OCI-LY7 (cell line): ENCODE measurements around the gene TMEM33. TPM values are rescaled to one million over a fixed set of nuclear protein-coding genes. Genes with fewer than 3 reads are reported as not detected.
A peak's percentile ranks its signal among the peaks of the same experiment; 100 is the strongest.

Source experiments
- BruUV-seq: library from RNA; stranded (reverse); fragments of 400-500 nt; replicated peaks from 2 replicates; lab custom pipeline; 2021; lab: Mats Ljungman, UMichigan
- CTCF ChIA-PET: fragments of 300-600 bp; sonication (Branson Sonifier 250); formaldehyde crosslinking; loops from one replicate; lab custom pipeline; 2022; ENCODE audit warnings: antibody characterized with exemption; ENCODE audit not compliant: unreplicated experiment; lab: Charles Lee
- POLR2A ChIA-PET: fragments of 300-600 bp; sonication (Branson Sonifier 250); formaldehyde crosslinking; loops from one replicate; lab custom pipeline; 2022; ENCODE audit warnings: antibody characterized with exemption; lab: Charles Lee
- DNase-seq: peaks from one replicate; pipeline ENCODE4 v3.0.0-alpha.2; 2015; ENCODE audit warnings: low spot score
- H2AFZ ChIP-seq: fragments of 200-600 bp; sonication (generic), shearing (Covaris generic); 2 replicates; pipeline ENCODE4 v1.6.1; 2014; ENCODE audit warnings: mild to moderate bottlenecking, antibody characterized with exemption, low read length, moderate library complexity
- H3K27ac ChIP-seq: fragments of 200-600 bp; sonication (generic); 2 replicates; pipeline ENCODE4 v1.5.1; 2014; ENCODE audit warnings: mixed run types, low read depth, mild to moderate bottlenecking, moderate library complexity, low read length, inconsistent platforms; ENCODE audit not compliant: poor library complexity, severe bottlenecking
- H3K36me3 ChIP-seq: fragments of 200-600 bp; sonication (generic); 2 replicates; pipeline ENCODE4 v1.6.1; 2014; ENCODE audit warnings: mild to moderate bottlenecking, antibody characterized with exemption, low read length, moderate library complexity, mixed read lengths; ENCODE audit not compliant: insufficient read depth
- H3K4me1 ChIP-seq: fragments of 200-600 bp; sonication (generic); 2 replicates; pipeline ENCODE4 v1.5.1; 2014; ENCODE audit warnings: mild to moderate bottlenecking, low read length; ENCODE audit not compliant: insufficient read depth, poor library complexity, severe bottlenecking
- H3K4me2 ChIP-seq: fragments of 200-600 bp; sonication (generic); 2 replicates; pipeline ENCODE4 v1.6.1; 2014; ENCODE audit warnings: mild to moderate bottlenecking, low read length
- H3K4me3 ChIP-seq: fragments of 200-600 bp; sonication (generic); 2 replicates; pipeline ENCODE4 v1.5.1; 2014; ENCODE audit warnings: mild to moderate bottlenecking, low read depth, low read length; ENCODE audit not compliant: poor library complexity, severe bottlenecking
- H3K79me2 ChIP-seq: fragments of 200-600 bp; sonication (generic); 2 replicates; pipeline ENCODE4 v1.6.1; 2016; ENCODE audit warnings: low read depth, mild to moderate bottlenecking, low read length, moderate library complexity, mixed read lengths; ENCODE audit not compliant: insufficient read depth
- H3K9me2 ChIP-seq: fragments of 200-600 bp; sonication (generic); 2 replicates; pipeline ENCODE4 v1.6.1; 2016; ENCODE audit warnings: mild to moderate bottlenecking, low read length, mixed read lengths; ENCODE audit not compliant: insufficient read depth
- H3K9me3 ChIP-seq: fragments of 200-600 bp; sonication (generic); 2 replicates; pipeline ENCODE4 v1.6.1; 2014; ENCODE audit warnings: mild to moderate bottlenecking, mixed run types, low read length, mixed read lengths
- H4K20me1 ChIP-seq: fragments of 200-600 bp; sonication (generic); 2 replicates; pipeline ENCODE4 v1.6.1; 2014; ENCODE audit warnings: mild to moderate bottlenecking, antibody characterized with exemption, low read length, moderate library complexity, mixed read lengths; ENCODE audit not compliant: insufficient read depth
- CTCF ChIP-seq: fragments of 200-600 bp; sonication (generic); conservative IDR thresholded peaks from 2 replicates; pipeline ENCODE4 v1.5.1; 2014; ENCODE audit warnings: mild to moderate bottlenecking, antibody characterized with exemption, low read length, moderate library complexity, mixed read lengths
- EZH2phosphoT487 ChIP-seq: fragments of 200-600 bp; sonication (generic); IDR thresholded peaks from 2 replicates; pipeline ENCODE4 v1.6.1; 2018; ENCODE audit warnings: low read depth, borderline replicate concordance, mild to moderate bottlenecking, mixed run types, antibody characterized with exemption, low read length, moderate library complexity, mixed read lengths
- intact Hi-C: fragments of 100-400 bp; cut with micrococcal nuclease; formaldehyde crosslinking; loops from one replicate; pipeline ENCODE4 v1.10.0; 2022; ENCODE audit not compliant: unreplicated experiment
- total RNA-seq, 2 experiments: library from RNA; depleted of rRNA in 1 of 2; stranded (reverse); fragments of >200 nt in 1 of 2; shearing (Covaris generic) in 1 of 2; gene quantifications; 2 replicates each; pipeline ENCODE4 v1.2.3, GENCODE V29; 2014 to 2022

TMEM33 gene
- total RNA-seq, 2 experiments from 2014 or later: 25.7 to 46.6 TPM

- 0 out of 2 replicates have a peak, but pooled peaks cover 5% of the 10 kb centered on the region for H4K20me1 ChIP-seq
- H3K4me1 ChIP-seq: peaks cover 26% of the 10 kb centered on the region
- H3K4me2 ChIP-seq: peak overlapping the region; percentile 95
- no peaks in the 10 kb centered on the region for H3K9me3 ChIP-seq
- DNase-seq: no peak
- H3K36me3 ChIP-seq: no peaks in the 10 kb centered on the region
- ChIA-PET POLR2A (interaction anchor here (0.6 kb wide), 1 partner anchor 90 kb away, joined by 3 read pairs; no protein-coding TSS in a partner anchor), CTCF (no interaction called here)
- TF ChIP-seq EZH2phosphoT487 (no peak), CTCF (no peak)
- BruUV-seq: no TSS peak
- no peak overlapping the region for H3K27ac ChIP-seq
- H3K79me2 ChIP-seq: peaks cover 28% of the 10 kb centered on the region
- peak overlapping the region; percentile 94 for H3K4me3 ChIP-seq
- intact Hi-C loops: loop anchor here (2.0 to 5.0 kb wide), 2 partner anchors 57 to 160 kb away; partner anchors contain the start of genes BEND4 and TMEM33
- H2AFZ ChIP-seq: no peak overlapping the region
- no peaks in the 10 kb centered on the region for H3K9me2 ChIP-seq
Observed at GRCh38 chr4:41991916-41992767, 56.9 kb downstream of the TMEM33 start.

DNA sequence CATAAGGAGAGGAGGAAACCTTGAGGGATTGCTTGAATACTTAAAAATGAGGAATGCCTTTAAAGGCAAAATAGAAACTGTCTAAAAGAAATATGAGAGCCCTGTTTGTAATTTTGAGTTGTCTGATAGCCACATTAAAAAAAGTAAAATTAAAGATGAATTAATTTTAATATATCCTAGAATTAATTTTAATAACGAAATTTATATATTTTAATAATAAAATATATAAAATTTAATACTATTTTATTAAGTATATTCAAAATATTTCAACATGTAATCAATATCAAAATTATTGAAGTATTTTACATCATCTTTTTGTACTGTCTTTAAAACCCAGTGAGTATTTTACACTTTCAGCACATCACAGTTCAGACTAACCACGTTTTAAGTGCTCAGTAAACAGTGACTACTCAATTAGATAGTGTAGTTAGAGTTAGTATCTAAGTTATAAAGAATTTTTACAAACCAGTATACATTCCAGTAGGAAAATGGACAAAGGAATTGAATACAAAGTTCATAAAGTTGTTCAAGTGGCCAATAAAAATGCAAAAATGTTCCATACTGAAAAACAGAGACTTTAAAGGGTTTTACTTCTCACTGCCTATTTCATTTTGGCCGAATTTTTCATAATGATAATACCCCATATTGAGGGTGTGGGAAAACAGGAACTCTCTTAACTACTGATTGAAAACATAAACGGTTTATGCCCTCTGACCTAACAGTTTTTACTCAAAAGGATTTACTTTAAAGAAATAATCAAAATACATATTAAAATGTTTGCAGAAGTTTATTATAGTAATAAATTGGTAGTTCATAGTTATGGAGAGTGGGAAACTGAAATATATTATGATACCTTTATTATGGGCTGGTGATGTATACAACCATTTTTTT, 58.0 kb downstream of the TMEM33 start:
- DNase-seq: no peak
- TF ChIP-seq CTCF (no peak), EZH2phosphoT487 (no peak)
- CTCF ChIA-PET: no interaction called here
- H3K4me2 ChIP-seq: peak overlapping the region; percentile 95; the same call in 1 of the 2 replicates
- 0 out of 2 replicates have a peak, but pooled peaks cover 5% of the 10 kb centered on the region for H4K20me1 ChIP-seq
- H3K9me2 ChIP-seq: no peaks in the 10 kb centered on the region
- H3K27ac ChIP-seq: no peak overlapping the region
- no TSS peak for BruUV-seq
- POLR2A ChIA-PET: interaction anchor here (0.6 kb wide), 1 partner anchor 91 kb away, joined by 3 read pairs; no protein-coding TSS in a partner anchor
- peaks cover 28% of the 10 kb centered on the region for H3K79me2 ChIP-seq
- intact Hi-C loops: loop anchor here (5.0 kb wide), 1 partner anchor 159 kb away; the partner anchor contains the start of gene BEND4
- peaks cover 26% of the 10 kb centered on the region for H3K4me1 ChIP-seq
- no peaks in the 10 kb centered on the region for H3K9me3 ChIP-seq
- no peak overlapping the region for H2AFZ ChIP-seq
- no peak overlapping the region for H3K4me3 ChIP-seq
- no peaks in the 10 kb centered on the region for H3K36me3 ChIP-seq
